ENCODE data around the gene PRTN3.

Gene PRTN3

GRCh38 chr19:861141-861755 is 20.4 kb downstream of the PRTN3 start:
- no peak for DNase-seq (ENCODE audit: insufficient read length, low spot score)
- no peak for FAIRE-seq
- no peak for TF ChIP-seq CTCF (IDR thresholded peaks at IDR 0.05; ENCODE audit: insufficient read depth, missing control alignments)

- FAIRE-seq = no peak
- TF ChIP-seq CTCF (IDR thresholded peaks at IDR 0.05; ENCODE audit: insufficient read depth, missing control alignments) = no peak
- DNase-seq (ENCODE audit: insufficient read length, low spot score) = no peak
Measured at GRCh38 chr19:861756-862580, 21.2 kb downstream of the PRTN3 start.

GRCh38 chr19:862581-863314 is 21.9 kb downstream of the PRTN3 start:
- FAIRE-seq (no peak), DNase-seq (ENCODE audit: insufficient read length, low spot score) (no peak)
- no peak for TF ChIP-seq CTCF (IDR thresholded peaks at IDR 0.05; ENCODE audit: insufficient read depth, missing control alignments)

GRCh38 chr19:863315-863620 is 22.5 kb downstream of the PRTN3 start:
- no peak for FAIRE-seq
- DNase-seq (ENCODE audit: insufficient read length, low spot score) = no peak
- TF ChIP-seq CTCF (IDR thresholded peaks at IDR 0.05; ENCODE audit: insufficient read depth, missing control alignments) = no peak

GRCh38 chr19:866769-867300 is 26.0 kb downstream of the PRTN3 start:
- no peak for FAIRE-seq
- no peak for DNase-seq (ENCODE audit: insufficient read length, low spot score)
- no peak for TF ChIP-seq CTCF (IDR thresholded peaks at IDR 0.05; ENCODE audit: insufficient read depth, missing control alignments)

GRCh38 chr19:867301-867793 is 26.5 kb downstream of the PRTN3 start:
- DNase-seq (ENCODE audit: insufficient read length, low spot score) = no peak
- no peak for TF ChIP-seq CTCF (IDR thresholded peaks at IDR 0.05; ENCODE audit: insufficient read depth, missing control alignments)
- FAIRE-seq = no peak

Data from D721Med (cell line).